Skeletal muscle satellite cell (primary cell): ENCODE data around the gene ARMC2.
A peak's percentile ranks its signal among the peaks of the same experiment; 100 is the strongest.

Source experiments
- H3K27me3 ChIP-seq: 2 replicates; pipeline ENCODE4 v1.7.0; 2013; ENCODE audit warnings: low read length; ENCODE audit not compliant: control insufficient read depth, insufficient read depth
- H3K36me3 ChIP-seq: 2 replicates; pipeline ENCODE4 v1.7.0; 2013; ENCODE audit warnings: mild to moderate bottlenecking, control low read depth, low read length; ENCODE audit not compliant: insufficient read depth
- H3K4me1 ChIP-seq: 2 replicates; pipeline ENCODE4 v1.7.0; 2013; ENCODE audit warnings: low read length; ENCODE audit not compliant: control insufficient read depth, insufficient read depth
- H3K4me2 ChIP-seq: 2 replicates; pipeline ENCODE4 v1.7.0; 2013; ENCODE audit warnings: mild to moderate bottlenecking, low read length
- H3K4me3 ChIP-seq: 2 replicates; pipeline ENCODE4 v1.7.0; 2013; ENCODE audit warnings: low read length
- H3K9ac ChIP-seq: 2 replicates; pipeline ENCODE4 v1.7.0; 2013; ENCODE audit warnings: mild to moderate bottlenecking, low read depth, low read length, moderate library complexity
- H3K9me3 ChIP-seq: replicated peaks from 2 replicates; pipeline ENCODE4 v1.7.0; 2013; ENCODE audit warnings: mild to moderate bottlenecking, control low read depth, low read length

ARMC2 gene

GRCh38 chr6:108999428-108999827, 151.2 kb downstream of the ARMC2 start:
- no peak overlapping the region for H3K4me3 ChIP-seq
- H3K27me3 ChIP-seq, result no peaks in the 10 kb centered on the region
- no peak overlapping the region for H3K4me2 ChIP-seq
- no peak overlapping the region for H3K9ac ChIP-seq
- H3K36me3 ChIP-seq, result peaks cover 13% of the 10 kb centered on the region
- H3K9me3 ChIP-seq, result no peaks in the 10 kb centered on the region
- peaks cover 24% of the 10 kb centered on the region for H3K4me1 ChIP-seq

- Histone ChIP-seq H3K9me3 (no peaks in the 10 kb centered on the region), H3K4me1 (peaks cover 24% of the 10 kb centered on the region), H3K36me3 (peaks cover 10% of the 10 kb centered on the region), H3K4me3 (no peak overlapping the region), H3K27me3 (no peaks in the 10 kb centered on the region), H3K9ac (no peak overlapping the region), H3K4me2 (no peak overlapping the region)
These were observed 152.1 kb downstream of the ARMC2 start for GRCh38 chr6:109000289-109000688.

GRCh38 chr6:109001291-109001894, 153.2 kb downstream of the ARMC2 start:
- no peaks in the 10 kb centered on the region for H3K27me3 ChIP-seq
- H3K4me1 ChIP-seq, result peaks cover 18% of the 10 kb centered on the region
- no peak overlapping the region for H3K4me3 ChIP-seq
- peaks cover 9% of the 10 kb centered on the region for H3K36me3 ChIP-seq
- peak overlapping the region; percentile 53 for H3K4me2 ChIP-seq
- no peak overlapping the region for H3K9ac ChIP-seq
- no peaks in the 10 kb centered on the region for H3K9me3 ChIP-seq

DNA sequence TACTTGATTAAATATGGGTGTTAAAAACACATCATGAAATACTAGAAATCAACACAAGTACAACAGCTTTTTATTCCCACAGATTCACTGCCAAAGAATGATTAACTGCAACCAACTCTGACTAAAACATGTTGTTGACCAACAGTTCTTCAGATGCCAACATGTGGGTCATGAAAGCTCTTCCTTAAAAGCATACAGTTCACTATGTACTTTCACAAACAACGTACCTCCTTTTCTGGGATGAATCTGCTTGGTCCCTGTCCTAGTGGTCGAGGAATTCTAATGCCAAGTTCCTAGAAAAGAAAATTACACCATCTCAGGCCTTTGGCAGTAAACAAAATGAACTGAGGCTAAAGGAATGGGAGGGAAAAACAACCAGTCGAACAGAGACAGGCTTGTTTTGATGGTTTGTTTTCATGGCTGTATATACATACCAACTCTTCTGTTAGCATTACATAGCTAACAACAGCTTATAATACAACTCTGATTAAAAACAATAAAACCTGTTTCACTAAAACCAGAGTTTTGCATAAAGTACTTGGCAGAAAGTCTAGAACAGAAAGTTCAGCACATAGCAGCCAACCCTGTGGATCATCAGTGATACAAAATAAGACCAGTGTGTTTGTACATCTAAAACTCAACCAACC, 154.0 kb downstream of the ARMC2 start:
- H3K4me2 ChIP-seq, result peak overlapping the region; percentile 53
- H3K9me3 ChIP-seq, result no peaks in the 10 kb centered on the region
- H3K4me3 ChIP-seq, result no peak overlapping the region
- H3K36me3 ChIP-seq, result peaks cover 6% of the 10 kb centered on the region
- peaks cover 19% of the 10 kb centered on the region for H3K4me1 ChIP-seq
- H3K9ac ChIP-seq, result peak overlapping the region; percentile 15
- no peaks in the 10 kb centered on the region for H3K27me3 ChIP-seq

- no peak overlapping the region for H3K4me3 ChIP-seq
- H3K9me3 ChIP-seq, result no peaks in the 10 kb centered on the region
- peak overlapping the region; percentile 53 for H3K4me2 ChIP-seq
- H3K36me3 ChIP-seq, result peaks cover 4% of the 10 kb centered on the region
- peaks cover 21% of the 10 kb centered on the region for H3K4me1 ChIP-seq
- H3K27me3 ChIP-seq, result no peaks in the 10 kb centered on the region
- H3K9ac ChIP-seq, result no peak overlapping the region
These were observed 154.7 kb downstream of the ARMC2 start for GRCh38 chr6:109002882-109003281.

- no peak overlapping the region for H3K4me3 ChIP-seq
These were observed 158.6 kb downstream of the ARMC2 start for GRCh38 chr6:109006818-109007217.

GRCh38 chr6:109007521-109007920, 159.3 kb downstream of the ARMC2 start:
- peaks cover 19% of the 10 kb centered on the region for H3K4me1 ChIP-seq
- no peaks in the 10 kb centered on the region for H3K36me3 ChIP-seq
- H3K27me3 ChIP-seq, result no peaks in the 10 kb centered on the region
- peak overlapping the region; percentile 90 for H3K4me3 ChIP-seq
- H3K9me3 ChIP-seq, result no peaks in the 10 kb centered on the region
- H3K9ac ChIP-seq, result peak overlapping the region; percentile 88
- peak overlapping the region; percentile 100 for H3K4me2 ChIP-seq

More at GRCh38 chr6:109006818-109007217, 158.6 kb downstream of the ARMC2 start:
- H3K4me2 ChIP-seq, result peak overlapping the region; percentile 100
- no peak overlapping the region for H3K9ac ChIP-seq
- no peaks in the 10 kb centered on the region for H3K27me3 ChIP-seq
- no peaks in the 10 kb centered on the region for H3K36me3 ChIP-seq
- peaks cover 26% of the 10 kb centered on the region for H3K4me1 ChIP-seq
- no peaks in the 10 kb centered on the region for H3K9me3 ChIP-seq

DNA sequence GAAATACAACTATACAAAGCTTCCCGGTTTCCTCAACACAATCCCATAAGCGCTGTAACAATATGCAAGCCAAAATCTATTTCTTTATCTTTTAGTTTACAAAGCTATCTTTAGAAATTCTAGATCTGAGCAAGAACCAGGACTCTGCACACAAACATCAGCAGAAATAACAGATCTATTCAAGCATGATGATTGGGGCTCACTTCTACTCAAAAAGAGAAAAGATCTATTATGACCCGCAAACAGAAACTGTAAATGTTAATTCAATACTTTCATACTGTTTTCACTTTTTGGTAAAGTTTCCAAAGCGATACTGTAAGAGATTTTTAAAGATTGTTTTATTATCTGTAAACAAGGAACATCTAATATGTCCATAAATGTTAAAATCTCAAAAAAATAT, 159.8 kb downstream of the ARMC2 start:
- Histone ChIP-seq H3K27me3 (no peaks in the 10 kb centered on the region), H3K4me2 (peak overlapping the region; percentile 100), H3K4me3 (peak overlapping the region; percentile 90), H3K9me3 (no peaks in the 10 kb centered on the region), H3K4me1 (peaks cover 14% of the 10 kb centered on the region), H3K9ac (peak overlapping the region; percentile 88), H3K36me3 (no peaks in the 10 kb centered on the region)

DNA sequence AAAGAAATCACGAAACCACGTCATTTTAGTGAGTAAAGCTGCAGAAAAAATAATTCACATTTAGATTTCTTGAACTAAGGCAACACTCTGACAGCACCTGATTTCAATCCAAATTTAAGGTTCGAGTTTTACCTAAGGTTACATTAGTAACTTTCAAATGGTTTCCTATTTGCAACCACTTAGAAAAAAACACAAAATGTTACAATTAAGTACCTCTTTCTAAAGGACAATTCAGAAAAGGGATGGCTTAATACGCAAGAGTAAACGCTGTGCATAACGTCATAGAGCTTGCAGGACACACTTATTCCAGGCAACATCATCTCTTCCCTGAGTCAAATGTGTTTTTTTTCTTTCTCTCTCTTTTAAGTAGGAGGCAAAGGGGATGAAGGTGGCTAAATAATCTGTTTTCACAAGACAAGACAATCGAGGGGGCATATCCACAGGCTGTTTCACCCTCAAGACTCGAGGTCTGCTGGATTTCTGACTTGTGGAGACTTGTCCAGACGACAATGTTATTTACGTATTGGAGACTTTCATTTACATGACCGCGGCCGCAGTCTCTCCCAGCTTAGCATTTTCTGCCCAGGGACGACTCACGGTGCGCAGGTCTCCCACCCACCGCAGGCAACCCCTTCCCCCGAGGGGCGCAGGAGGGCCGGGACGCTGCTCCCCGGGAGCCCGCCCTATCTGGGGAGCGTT, 160.5 kb downstream of the ARMC2 start:
- Histone ChIP-seq H3K9me3 (no peaks in the 10 kb centered on the region), H3K4me1 (peaks cover 14% of the 10 kb centered on the region), H3K4me3 (peak overlapping the region; percentile 90), H3K27me3 (no peaks in the 10 kb centered on the region), H3K9ac (peak overlapping the region; percentile 88), H3K4me2 (peak overlapping the region; percentile 100), H3K36me3 (no peaks in the 10 kb centered on the region)

DNA sequence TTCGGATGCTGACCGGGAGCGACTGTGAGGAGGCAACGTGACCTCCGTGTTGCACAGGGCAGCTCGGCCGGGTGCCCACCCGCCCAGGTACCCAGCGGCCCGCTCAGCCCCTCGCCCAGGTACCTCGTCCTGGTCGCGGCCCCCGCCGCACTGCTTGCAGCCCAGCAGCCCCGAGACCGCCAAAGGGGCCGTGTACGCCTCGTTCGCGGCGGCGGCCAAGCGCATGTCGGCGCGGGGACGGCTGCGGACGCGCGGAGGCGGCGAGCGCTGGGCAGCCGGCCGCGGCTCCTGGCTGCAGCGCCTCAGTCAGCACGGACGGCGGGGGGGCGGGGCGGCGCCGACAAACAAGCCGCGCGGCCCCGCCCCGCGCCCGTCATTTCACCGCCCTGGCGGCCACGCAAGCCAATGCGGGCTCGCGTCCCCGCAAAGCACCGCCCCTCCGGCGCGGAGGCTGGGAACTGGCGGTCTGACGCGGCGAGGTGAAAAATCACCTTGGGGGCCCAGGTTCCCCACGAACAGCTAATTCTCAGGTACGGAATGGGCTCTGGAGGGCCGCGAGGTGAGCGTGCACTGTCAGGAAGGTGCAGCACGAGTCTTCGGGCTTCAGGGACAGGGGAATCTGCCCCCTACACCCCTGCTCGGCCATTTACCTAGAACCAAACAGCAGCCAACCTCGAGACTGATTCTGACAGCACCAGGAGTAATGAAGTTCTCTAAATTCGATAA, 161.2 kb downstream of the ARMC2 start:
- peak overlapping the region; percentile 90 for H3K4me3 ChIP-seq
- H3K9ac ChIP-seq, result peak overlapping the region; percentile 88
- H3K27me3 ChIP-seq, result no peaks in the 10 kb centered on the region
- H3K4me1 ChIP-seq, result peaks cover 14% of the 10 kb centered on the region
- no peaks in the 10 kb centered on the region for H3K36me3 ChIP-seq
- H3K9me3 ChIP-seq, result no peaks in the 10 kb centered on the region
- H3K4me2 ChIP-seq, result peak overlapping the region; percentile 100

DNA sequence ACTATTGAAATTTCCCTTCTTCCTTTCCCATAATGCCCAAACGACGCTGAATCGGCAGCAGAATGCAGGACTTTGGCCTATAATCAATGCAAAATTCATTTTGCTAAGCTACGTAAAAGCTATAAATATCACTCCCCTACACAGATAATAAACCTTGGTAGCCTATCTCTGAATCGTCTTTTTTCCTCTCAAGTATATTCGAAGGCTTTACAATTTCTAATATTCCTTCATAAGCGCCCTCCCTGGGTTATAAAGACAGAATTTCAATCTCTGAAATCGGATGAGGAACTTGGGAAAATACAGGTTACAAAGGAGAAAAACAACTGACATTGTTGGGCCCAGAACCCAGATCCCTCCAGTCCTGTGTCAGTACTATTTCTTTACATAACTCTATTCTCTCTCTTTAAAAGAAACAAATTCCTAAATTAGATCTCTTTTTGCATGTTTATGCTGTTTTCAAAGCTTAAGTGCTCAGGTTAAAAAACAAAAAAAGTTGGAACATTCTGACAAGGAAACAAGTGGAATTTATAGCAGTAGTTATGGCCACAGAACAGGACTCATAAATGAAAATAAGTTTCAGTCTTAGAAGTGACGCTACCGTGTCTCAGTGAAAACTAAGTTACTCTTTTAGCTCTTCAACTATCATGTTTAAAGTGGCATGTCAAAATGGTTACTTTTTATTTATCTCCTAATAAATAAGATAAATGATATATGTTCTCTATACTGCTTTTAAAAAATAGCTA, 161.9 kb downstream of the ARMC2 start:
- no peaks in the 10 kb centered on the region for H3K9me3 ChIP-seq
- H3K27me3 ChIP-seq, result no peaks in the 10 kb centered on the region
- H3K9ac ChIP-seq, result peak overlapping the region; percentile 83
- H3K4me3 ChIP-seq, result peak overlapping the region; percentile 90
- peak overlapping the region; percentile 100 for H3K4me2 ChIP-seq
- no peaks in the 10 kb centered on the region for H3K36me3 ChIP-seq
- peaks cover 14% of the 10 kb centered on the region for H3K4me1 ChIP-seq
